NCI-H69 (cell line): ENCODE data around the gene PTPRN2.
A peak's percentile ranks its signal among the peaks of the same experiment; 100 is the strongest.

Experiments
- DNase-seq: peaks from one replicate; lab custom pipeline; 2025; lab: John Stamatoyannopoulos, UW

The PTPRN2 gene

GRCh38 chr7:158029509-158029908 lies 558.1 kb downstream of the PTPRN2 start:
- DNase-seq = peak; percentile 61

DNA sequence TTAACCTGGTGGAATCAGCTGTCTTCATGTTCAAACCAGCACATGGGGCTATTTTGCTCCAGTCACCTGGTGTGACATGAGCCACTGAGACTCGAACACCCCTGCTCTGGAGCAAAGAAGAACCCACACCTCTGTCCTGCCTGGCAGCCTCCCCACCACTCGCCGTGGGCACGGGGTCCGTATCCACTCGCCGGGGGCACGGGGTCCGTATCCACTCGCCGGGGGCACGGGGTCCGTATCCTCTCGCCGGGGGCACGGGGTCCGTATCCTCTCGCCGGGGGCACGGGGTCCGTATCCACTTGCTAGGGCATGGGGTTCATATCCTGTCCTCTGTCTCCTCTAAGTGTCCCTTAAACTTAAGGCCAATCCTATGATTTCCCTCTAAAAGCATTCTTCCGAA lies 558.7 kb downstream of the PTPRN2 start:
- DNase-seq = no peak

DNA sequence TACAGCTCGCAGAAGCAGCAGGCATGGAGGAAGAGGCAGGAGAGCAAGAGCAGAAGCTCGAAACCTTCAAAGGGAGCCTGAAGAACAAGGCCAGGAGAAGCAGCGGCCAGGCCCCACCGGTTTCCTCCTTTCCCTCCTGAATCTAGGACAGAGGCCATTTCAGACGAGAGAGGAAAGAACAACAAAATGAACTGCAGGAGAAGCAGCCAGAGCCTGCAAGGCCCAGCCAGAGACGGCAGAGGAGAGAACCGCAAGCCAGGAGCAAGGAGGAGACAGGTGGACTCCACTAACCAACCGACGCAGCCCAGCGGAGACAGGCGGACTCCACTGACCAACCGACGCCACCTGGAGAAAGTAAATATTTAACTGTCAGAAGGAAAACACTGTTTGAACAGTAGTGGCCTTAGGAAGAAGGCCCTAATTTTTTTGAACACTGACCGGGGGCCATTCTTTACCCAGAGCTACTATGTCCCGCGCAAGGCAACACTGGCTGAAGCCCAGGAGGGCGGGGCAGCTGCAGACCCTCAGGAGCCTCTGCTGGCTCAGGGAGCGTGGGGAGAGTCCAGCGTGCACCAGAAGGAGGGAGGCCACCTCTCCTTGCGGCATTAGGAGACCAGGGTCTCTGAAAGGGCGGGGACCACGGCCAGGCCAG lies 559.2 kb downstream of the PTPRN2 start:
- DNase-seq = peak; percentile 94

- no peak for DNase-seq
Observed at GRCh38 chr7:158027646-158028045, 560.0 kb downstream of the PTPRN2 start.

GRCh38 chr7:158026636-158027265 lies 560.9 kb downstream of the PTPRN2 start:
- no peak for DNase-seq

DNA sequence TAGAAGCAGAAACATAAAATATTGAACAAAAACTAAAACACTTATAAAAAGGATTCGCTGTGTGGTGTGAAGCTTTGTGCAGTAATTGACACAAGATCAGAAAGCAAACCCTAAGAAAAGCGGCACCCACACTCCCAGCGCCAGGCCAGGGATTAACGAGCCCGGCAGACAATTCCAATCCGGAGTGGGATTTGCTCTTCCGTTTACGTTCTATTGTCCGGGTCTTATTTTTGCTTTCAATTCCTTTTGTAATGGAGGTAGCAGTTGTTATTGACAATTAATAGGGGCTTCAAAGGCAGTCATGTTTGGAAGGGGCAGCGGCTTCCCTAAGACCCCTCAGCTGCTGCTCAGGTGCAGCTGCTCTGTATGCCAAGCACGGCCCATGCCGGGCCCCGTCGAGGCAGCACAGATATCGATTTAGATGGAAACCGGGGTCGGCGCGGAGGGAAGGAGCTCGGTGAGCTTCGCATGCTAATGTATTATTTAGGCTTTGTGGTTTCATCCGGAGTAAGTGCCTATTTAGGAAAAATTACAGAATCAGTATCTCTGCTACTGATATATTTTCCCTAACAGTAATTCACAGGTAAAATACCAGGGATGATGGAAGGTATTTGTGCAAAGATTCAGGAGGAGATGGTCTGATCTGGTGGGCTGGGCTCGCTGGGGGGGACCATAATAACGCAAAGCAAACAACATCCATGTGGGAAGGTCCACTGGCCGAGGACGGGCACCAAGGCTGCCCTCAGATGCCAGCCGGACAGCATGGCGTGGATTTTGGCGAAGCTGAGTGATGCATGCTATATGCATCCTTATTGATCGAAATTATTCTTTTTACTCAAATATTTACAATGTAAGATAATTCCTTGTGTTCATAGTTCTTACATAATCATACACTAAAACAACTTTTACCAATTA lies 561.7 kb downstream of the PTPRN2 start:
- no peak for DNase-seq

DNA sequence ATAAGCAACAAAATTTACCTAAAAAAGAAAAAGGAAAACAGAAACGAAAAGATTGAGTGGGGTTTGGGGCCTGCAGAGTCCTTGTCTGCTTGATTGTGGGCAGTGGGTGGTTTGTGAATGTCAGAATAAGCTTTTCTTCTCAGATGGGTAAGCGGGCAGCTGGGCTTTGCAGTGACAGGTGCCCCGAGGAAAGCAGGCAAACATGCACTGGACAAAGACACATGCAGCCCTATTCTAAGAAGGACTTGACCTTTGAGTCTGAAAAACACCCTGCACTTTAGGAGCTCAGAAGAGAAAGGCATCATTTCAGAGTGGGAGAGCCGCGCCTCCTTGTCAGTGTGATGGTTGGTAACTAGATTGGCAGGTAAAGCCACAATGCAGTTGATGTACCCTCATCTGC lies 562.7 kb downstream of the PTPRN2 start:
- peak; percentile 48 for DNase-seq

GRCh38 chr7:158024351-158024715 lies 563.3 kb downstream of the PTPRN2 start:
- no peak for DNase-seq

- no peak for DNase-seq
Observed at GRCh38 chr7:158023681-158024350, 563.8 kb downstream of the PTPRN2 start.

- DNase-seq = no peak
Observed at GRCh38 chr7:158023157-158023556, 564.5 kb downstream of the PTPRN2 start.

GRCh38 chr7:158022601-158023000 lies 565.0 kb downstream of the PTPRN2 start:
- no peak for DNase-seq

DNA sequence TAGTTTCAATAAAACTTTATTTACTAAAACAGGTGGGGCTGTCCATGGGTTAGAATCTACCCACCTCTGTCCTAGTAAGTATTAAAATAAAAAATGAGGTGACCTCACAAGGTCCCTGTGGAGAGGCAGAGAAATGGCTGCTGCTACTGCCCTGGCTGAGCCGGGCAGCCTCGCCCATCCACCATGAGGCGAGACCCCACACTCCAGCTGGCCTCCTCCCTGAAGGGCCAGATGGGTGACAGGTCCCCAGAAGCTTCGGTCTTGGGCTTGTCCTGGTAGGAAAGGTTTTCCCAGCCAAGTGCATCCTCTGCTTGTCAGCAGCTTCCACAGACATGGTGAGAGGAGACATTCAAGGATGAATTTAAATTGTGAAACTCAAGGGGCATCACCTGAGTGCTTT lies 565.8 kb downstream of the PTPRN2 start:
- no peak for DNase-seq

GRCh38 chr7:158020706-158021095 lies 566.9 kb downstream of the PTPRN2 start:
- DNase-seq = no peak

DNA sequence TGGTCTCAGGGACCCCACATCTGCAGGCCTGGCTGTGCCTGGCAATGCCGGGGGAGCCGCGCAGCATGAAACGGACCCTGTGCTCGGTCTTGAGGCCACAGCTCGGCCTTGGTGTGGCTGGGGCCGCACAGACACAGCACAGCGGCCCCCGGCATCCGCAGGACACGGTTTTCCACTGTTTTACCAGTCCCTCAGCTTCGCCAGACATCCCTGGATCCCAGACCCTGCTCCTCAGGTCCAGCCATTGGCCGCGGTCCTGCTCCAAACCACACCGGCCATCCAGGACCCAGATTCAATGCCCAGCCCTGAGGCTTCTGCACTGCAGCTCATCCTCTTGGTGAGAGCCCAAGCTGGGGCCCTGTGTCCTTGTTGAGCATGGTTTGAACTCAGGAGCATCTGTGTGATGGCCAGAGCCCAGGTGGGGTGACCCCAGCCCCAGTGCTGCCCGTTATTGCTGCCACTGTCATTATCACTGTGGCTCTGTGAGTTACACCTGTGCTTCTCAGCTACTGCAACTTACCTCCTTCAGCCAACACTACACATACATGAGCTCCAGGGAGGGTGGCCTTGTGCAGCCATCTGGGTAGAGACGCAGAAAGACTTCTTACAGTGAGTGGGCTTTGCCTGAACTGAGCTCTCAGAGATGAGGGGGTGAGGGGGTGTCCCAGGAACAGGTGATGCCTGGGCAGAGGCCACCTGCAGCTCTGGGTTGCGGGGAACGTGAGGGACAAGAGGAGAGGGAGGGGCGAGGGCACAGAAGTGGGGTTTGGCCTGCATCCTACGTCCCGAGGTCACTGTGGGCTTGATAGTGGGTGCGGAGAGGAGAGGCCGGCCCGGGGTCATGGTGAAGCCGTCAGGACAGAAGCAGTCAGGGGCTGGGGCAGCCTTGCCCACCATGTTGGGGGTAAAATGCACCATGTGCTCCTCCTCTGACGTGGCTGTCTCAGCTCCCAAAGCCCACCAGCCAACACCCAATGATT lies 567.6 kb downstream of the PTPRN2 start:
- peak; percentile 12 for DNase-seq

- DNase-seq = no peak
Observed at GRCh38 chr7:158018971-158019645, 568.5 kb downstream of the PTPRN2 start.

- peak; percentile 24 for DNase-seq
Observed at GRCh38 chr7:158018098-158018762, 569.4 kb downstream of the PTPRN2 start.

GRCh38 chr7:158017111-158018097 lies 570.2 kb downstream of the PTPRN2 start:
- peak; percentile 95 for DNase-seq

DNA sequence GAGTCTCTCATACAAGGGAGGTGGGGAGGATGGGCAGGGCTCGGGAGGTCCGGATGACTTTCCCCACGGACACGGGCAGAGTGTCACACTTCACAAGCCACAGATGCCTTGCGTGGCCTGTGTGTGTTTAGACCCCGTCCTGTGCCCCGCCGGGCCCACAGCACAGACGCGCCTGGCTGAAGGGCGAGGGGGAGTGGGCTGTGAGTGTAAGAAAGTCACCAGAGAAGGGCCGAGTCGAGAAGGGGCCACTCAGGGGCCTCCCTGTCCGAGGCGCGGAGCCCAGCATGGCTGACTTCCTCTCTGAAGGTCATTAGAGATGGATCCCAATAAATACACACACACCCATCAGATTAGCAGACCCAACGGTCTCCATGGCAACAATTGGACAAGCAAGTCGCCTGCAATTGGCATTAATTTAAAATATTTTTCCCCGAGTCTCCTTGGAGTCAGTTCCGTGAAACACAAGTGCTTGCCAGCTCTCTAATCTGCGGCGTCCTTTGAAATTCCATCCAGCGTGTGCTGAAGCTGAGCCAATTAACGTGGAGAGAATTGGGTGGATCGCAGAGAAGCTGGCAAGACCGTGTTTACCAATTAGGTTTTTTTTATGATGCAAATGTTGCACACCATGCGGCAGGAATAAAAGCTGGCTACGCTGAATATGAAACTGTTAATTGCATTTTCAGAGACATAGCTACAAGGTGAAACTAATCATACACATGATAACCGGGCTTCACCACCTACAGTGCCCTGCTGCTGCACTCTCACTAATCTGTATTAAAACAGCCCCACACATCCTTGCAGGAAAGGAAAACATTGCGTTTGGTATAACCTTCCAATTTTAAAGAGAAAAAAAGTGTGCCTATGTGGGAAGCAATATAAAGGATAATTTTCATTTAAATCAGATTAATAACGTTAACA lies 571.2 kb downstream of the PTPRN2 start:
- peak; percentile 92 for DNase-seq
